NCI-H1930 (cell line): Measurements from ENCODE around the gene CRYBG2.

Experiments used
- DNase-seq, 2 experiments: peaks; one replicate each; lab custom pipeline; 2025; lab: John Stamatoyannopoulos, UW

The CRYBG2 gene

DNA sequence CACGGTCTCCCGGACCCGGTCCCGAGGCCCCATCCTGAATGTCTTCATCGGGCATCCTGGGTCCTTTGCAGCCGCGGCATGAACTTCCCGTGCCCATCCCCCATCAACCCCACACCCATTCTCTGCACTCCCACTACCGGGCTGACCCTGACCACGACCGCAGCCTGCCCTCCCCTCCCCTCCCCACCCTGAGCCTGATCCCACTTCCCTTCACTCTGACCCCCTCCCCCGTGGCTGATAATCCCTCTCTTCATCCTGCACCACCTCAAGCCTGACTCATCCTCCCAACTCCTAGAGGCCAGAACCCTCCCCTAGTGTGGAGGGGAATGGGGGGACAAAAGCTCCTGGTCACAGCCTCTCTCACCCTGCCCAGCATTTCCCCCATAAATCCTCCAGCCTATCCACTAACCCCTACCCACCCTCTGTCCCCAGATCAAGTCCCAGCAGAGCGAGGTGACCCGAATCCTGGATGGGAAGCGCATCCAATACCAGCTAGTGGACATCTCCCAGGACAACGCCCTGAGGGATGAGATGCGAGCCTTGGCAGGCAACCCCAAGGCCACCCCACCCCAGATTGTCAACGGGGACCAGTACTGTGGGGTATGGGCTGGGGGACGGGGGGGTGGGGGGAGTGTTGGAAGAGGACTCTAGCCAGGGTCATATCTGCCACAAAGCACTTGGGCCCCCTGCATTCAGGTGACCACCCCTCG, 73.4 kb downstream of the CRYBG2 start:
- DNase-seq, result no peak

DNA sequence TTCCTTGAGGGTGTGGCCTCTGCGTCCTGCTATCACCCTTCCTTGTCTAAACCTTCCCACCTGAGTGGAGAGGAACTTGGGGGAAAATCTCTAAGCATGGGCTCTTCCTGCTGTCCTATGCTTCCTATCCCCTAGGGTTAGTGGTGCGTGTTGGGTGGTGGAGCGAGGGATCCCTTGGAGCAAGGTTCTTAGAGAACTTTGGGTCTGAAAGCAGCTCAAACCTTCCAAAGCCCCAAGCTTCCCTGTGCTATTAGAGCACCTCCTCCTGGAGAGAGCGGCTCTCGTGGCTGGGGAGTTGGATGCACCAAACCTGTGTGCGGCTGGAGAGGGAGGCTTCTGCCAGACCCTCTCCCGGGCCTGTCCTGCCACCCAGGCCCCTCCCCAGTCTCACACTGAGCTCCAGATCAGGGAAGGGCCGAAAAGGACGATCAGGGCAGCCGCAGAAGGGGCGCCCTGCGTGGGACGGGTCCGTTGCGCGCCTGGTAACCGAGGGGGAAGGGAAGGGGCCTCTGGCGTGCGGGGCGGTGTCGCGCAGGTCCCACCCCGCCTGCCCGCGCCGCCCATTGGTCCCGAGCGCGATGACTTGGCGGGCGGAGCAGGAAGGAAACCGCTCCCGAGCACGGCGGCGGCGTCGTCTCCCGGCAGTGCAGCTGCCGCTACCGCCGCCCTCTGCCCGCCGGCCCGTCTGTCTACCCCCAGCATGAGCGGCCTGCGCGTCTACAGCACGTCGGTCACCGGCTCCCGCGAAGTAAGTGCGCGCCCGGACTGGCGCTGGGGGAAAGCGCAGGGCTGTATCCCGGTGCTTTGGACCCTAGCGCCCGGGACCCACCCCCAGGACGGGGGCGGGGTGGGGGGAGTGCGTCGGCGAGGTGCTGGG, 74.2 kb downstream of the CRYBG2 start, which contains the start of gene SH3BGRL3:
TSS of gene SH3BGRL3 (plus strand) at position 631 of the 877 bp plus-strand sequence. CDS start at position 701, 70 bp downstream.
- peak; percentile 57 to 83 for DNase-seq

DNA sequence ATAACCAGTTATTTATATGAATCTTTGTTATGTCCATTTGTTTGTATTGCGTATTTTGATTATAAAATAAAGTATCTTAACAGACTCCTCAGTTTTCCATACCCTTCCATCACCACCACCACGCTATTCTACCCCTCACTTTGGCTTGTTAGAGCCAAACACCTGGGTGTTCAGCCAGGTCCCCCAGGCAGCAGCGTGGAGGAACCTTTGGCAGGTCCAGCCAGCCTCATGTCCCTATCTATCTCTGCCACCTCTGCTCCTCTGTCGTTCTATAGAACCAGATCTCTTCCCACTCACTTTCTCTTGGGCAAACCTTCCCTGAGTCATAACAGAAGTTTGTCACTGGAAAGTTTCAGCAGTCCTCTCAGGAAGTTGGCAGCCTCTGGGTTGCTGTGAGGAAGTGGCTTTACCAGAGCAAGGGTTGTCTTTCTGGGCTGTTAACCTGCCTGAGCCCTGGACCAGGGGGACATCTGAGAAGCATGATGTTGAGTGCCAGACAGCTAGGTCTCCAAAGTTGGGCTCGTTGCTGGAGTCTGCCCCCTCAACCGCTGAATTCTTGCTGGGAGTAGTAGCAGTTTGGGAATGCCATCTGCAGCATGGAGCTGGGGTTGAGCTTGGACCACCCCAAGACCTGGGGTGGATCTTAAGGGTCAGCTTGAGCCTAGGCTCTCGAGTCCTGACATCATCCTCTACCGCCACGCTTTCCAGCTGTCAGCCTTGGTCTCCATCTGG, 75.0 kb downstream of the CRYBG2 start:
- no peak for DNase-seq

DNA sequence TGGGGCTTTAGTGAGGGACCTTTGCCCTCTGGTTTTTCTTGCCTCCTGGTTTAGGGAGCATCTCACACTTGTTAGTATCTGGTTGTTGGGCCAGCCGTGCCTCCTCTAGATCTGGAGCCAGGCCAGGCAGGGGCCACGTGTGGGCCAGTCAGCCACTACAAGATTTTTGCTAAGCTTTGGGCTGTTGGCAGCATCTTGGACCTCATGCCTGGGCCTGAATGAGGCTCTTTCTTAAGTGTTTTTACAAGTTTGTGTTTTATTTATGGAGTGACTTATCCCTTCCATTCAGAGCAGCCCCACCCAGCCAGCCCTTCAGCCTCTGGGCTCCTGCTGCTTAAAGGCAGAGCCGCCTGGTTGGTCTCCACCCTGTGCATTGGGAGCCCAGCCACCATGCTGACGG, 75.6 kb downstream of the CRYBG2 start:
- DNase-seq, result no peak

DNA sequence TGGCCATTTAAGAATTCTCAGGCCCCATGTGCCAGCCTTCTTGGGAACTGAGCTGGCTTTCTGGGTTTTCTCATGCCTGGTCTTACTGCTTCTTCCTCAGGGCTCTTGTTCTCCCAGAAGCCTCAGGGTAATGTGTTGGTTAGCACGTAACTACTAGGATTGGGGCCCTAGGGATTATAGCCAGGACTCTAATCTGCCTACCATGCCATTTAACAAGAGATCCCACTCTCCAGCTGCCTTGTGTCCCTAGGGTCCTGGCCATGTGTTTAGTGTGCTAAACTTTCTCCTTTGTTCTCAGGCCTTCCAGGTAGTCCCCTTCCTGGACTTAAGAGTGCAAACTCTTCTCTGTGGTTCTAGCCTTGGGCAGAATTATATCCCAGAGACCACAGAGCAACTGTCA, 76.2 kb downstream of the CRYBG2 start:
- no peak for DNase-seq

DNA sequence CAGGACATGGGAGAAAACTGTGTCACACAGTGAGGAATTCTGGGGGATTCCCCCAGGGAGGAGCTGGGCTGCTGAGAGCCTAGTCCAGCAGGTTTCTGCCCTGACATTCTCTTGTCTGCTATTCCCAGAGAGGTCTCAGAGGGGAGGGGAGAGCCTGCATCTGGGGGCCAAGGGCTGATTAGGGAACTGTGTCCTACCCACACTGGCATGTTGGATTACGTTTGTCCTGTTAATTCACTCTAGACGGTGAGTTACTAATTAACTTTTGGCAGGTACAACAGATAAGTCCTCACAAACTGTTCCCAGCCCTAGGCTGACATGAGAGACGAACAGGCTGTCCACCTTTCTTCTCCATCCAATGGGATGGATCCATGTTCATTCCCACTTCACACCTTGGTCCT, 76.7 kb downstream of the CRYBG2 start:
- DNase-seq, result no peak

DNA sequence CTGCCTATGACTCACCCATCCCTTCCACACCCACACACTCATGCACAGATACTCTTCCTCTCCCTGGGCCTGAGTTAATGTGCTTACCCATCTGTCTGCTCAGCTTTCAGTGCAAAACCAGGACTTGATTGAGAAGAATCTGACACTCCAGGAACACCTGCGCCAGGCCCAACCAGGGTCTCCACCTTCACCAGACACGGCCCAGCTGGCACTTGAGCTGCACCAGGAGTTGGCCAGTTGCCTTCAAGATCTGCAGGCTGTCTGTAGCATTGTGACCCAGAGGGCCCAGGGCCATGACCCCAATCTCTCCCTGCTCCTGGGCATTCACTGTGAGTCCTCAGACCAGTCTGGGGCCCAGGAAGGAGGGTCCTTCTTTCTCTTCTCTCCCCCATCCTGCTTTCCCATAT, 77.5 kb downstream of the CRYBG2 start:
- no peak for DNase-seq

DNA sequence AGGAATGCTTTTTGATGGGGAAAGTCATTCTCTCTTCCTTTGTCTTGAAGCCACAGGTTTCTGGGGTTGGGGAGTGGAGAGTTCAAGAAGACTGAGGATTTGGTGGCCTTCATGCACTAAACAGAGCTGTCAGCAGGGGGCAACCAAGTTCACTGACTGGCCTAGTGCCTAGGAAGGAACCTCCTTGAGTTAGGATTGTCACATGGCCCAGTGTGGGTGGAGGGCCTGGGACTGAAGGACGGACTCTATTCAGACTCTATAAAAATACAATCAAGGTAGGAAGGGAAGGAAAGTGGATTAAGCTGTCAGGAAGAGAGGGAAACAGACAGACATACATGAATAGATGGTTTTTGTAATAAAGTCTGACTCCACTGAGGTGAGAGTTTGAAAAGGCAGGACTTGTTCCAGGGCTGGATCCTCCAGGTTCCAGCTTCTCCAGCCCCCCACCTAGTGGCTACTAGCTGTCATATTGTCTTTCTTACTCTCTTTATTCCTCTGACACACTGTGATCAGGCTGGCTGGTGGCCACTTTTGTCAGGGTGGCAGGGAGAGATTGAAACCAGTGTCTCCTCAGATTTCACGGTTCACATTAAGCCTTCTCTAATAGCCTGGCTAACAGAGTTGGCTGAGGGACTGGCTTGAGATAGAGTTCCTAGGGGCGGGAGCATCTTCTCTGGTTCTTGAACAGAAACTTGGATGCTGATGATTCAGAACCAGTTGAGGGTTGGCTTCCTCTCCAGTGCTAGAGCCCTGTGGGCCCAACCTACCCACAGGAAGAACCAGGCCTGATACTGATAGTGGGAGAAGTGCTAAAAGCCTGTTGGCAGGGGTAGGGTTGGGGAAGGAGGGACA, 78.1 kb downstream of the CRYBG2 start:
- peak; percentile 10 to 26 for DNase-seq

DNA sequence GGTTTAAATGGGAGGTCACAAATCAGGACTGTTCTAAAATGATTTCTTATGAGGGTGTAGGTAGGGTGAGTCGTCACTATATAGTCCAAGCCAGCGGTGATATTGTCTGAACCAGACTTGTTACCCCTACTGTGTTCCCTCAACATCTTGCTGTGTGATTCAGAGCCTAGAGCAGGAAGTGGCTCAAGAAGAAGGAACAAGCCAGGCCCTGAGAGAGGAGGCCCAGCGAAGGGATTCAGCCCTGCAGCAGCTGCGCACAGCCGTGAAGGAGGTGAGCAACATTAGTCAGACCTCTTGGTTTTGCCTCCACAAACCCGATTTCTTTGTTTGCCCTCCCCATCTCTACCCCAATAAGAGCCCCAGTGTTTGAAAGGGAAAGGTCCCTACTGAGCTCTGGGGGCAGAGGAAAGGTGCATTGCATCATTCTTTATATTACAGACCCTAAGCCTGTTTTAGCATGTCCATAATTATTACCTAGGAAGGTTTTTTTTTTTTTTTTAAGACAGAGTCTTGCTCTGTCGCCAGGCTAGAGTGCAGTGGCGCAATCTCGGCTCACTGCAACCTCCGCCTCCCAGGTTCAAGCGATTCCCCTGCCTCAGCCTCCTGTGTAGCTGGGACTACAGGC, 79.0 kb downstream of the CRYBG2 start:
- no peak for DNase-seq
